HG02798 (cell line): ENCODE results near the gene NOP56.

Experiments used
- ATAC-seq: cut with Tn5 transposase; IDR thresholded peaks from one replicate; pipeline ENCODE4 v1.9.1; 2021; ENCODE audit warnings: mild to moderate bottlenecking; ENCODE audit not compliant: unreplicated experiment, poor library complexity

The NOP56 gene

GRCh38 chr20:2699775-2700413, 47.5 kb downstream of the NOP56 start:
- no peak for ATAC-seq

- ATAC-seq = no peak
Measured at GRCh38 chr20:2700913-2701620, 48.6 kb downstream of the NOP56 start.

DNA sequence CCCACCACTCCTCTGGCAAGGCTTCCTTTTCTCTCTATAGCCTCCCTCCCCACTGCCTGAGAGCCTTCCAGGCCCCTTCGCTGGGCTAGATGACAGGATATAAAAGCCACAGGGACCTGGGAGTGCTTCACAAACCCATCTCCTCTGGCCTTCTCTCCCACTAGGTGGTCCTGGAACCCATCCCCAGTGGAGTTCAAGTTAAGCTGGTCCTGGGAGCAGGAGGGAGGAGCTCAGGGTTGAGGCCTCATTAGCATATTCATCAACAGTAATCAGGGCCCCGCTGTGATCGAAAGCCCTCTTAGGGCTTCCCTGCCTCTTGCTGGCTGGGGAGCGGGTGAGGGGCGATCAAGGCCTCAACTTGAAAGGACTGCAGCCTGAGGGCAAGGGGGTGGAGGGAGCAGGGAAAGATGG, 49.2 kb downstream of the NOP56 start:
- no peak for ATAC-seq

DNA sequence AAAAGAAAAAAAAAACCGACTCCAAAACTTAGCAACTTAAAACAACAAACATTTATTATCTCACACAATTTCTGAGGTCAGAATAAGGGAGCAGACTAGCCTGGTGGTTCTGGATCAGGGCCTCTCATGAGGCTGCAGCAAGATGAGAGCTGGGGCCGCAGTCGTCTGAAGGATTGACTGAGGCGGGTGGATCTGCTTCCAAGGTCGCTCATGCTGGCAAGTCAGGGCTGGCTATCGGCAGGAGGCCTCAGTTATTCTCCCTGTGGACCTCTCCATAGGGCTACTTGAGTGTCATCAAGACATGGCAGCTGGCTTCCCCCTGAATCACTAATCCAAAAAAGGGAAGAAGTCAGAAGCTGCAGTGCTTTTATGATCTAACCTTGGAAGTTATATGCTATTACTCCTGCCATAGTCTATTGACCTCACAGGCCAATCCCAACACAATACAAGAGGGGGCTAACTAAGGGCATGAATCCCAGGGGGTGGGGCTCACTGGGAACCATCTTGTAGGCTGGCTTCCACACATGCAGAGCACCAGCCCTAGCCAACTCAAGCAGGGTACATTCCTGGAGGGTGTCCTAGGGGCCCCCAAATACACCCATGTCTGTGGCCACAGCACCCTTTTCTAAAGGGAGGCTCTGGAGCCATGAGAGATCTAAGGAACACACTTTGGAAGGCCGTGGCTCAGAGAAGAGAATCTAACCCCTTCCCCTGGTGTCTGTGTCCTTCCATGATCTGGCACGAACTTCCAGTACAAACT, 51.5 kb downstream of the NOP56 start:
- no peak for ATAC-seq

- ATAC-seq = no peak
Measured at GRCh38 chr20:2705931-2706645, 53.7 kb downstream of the NOP56 start.

GRCh38 chr20:2706688-2707352, 54.4 kb downstream of the NOP56 start:
- ATAC-seq = no peak

DNA sequence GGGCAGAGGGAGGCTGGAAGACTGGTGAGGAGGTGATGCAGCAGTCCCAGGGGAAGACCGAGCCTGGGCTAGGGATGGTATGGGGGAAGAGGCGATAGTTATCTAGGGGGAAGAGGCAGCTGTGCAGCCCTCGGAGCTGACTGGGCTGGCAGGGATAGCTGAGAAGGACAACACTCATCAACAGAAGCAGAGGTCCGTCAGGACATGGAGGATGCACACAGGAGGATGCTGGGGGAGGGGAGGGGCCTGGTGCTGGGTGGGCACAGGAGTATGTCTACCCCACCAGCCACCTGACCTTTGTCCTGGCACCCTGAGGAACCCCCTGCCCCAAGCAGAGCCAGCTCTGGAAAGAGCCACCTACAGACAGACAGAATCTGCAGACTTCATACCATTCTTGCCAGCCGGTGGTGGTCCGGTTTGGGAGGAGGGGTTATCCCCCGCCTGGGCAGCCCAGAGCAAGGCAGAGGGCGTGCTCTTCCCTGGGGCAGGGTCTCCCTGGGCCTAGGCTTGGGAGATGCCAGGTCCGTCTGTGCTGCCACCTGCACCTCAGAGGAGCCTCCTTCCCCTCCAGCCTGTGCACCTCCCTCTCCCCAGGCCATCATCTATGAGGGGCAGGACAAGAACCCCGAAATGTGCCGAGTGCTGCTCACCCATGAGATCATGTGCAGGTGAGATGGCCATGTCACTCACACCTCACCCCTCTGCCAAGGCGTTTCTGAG, 55.1 kb downstream of the NOP56 start:
- no peak for ATAC-seq
